Measurements from ENCODE around the gene UMPS.

Gene UMPS

DNA sequence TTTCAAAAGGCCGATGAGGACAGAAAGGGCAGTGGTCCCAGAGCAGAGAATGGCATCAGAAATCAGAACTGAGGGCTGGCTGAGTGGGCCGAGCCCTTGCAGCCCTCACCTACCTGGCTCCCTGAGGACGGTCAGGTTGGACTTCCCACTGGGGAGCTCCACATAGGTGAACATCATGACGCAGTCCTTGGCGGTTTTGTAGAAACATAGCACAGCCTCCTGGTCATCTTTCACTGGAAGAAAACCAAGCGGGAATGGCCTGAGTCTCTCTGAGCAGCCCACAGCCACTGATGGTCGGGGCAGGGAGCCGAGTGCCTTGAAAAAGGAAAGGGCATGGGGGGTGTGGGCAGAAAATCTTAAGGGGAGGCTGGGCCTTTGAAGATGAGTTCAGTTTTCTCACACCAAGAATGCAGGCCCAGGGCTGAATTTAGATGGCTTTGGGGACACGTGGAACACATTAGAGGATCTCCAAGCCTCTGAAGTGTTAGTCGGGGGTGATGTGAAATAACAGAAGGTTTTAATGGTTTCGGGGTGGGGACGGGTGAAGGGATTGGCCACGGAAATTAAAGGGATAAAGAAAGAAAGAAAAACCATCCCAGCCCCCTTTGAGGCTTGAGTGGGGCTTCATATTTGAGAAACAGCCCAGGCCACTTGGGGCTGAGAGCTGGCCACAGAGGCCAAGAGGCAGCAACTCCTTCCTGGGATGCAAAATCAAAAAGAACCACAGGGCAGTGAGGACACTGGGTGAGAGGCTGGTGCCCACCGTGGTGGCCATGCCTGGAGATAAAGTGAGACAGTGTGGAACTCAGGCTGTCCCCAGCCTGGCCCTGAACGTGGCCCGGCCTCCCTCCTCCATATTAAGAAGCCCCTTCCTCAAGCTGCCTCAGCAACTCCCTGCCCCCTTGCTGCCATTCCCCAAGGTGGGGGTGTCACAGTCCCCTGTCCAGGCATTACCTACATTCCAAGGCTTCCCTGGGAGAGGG lies 36.2 kb downstream of the UMPS start:
- no peak for DNase-seq (ENCODE audit: low spot score)
- TF ChIP-seq CTCF (IDR thresholded peaks at IDR 0.05; ENCODE audit: extremely low read depth, insufficient read depth, missing control alignments): no peak
- in situ Hi-C loops (cut with MboI; ENCODE audit: low pct_unique_long_range_greater_than_20kb, low sequenced_read_pairs, unreplicated experiment): loop anchor here (25.0 kb wide), 1 partner anchor 671 kb away; no protein-coding TSS in a partner anchor

GRCh38 chr3:124767264-124767663 lies 37.0 kb downstream of the UMPS start:
- DNase-seq (ENCODE audit: low spot score): no peak
- in situ Hi-C loops (cut with MboI; ENCODE audit: low pct_unique_long_range_greater_than_20kb, low sequenced_read_pairs, unreplicated experiment): loop anchor here (25.0 kb wide), 1 partner anchor 670 kb away; no protein-coding TSS in a partner anchor
- TF ChIP-seq CTCF (IDR thresholded peaks at IDR 0.05; ENCODE audit: extremely low read depth, insufficient read depth, missing control alignments): no peak

- no peak for DNase-seq (ENCODE audit: low spot score)
- TF ChIP-seq CTCF (IDR thresholded peaks at IDR 0.05; ENCODE audit: extremely low read depth, insufficient read depth, missing control alignments): no peak
- in situ Hi-C loops (cut with MboI; ENCODE audit: low pct_unique_long_range_greater_than_20kb, low sequenced_read_pairs, unreplicated experiment): loop anchor here (25.0 kb wide), 1 partner anchor 670 kb away; no protein-coding TSS in a partner anchor
Measured at GRCh38 chr3:124767691-124768090, 37.4 kb downstream of the UMPS start.

- in situ Hi-C loops (cut with MboI; ENCODE audit: low pct_unique_long_range_greater_than_20kb, low sequenced_read_pairs, unreplicated experiment): loop anchor here (25.0 kb wide), 1 partner anchor 668 kb away; no protein-coding TSS in a partner anchor
- peak; percentile 73 for DNase-seq (ENCODE audit: low spot score)
- peak; percentile 66 for TF ChIP-seq CTCF (IDR thresholded peaks at IDR 0.05; ENCODE audit: extremely low read depth, insufficient read depth, missing control alignments)
Measured at GRCh38 chr3:124768812-124769211, 38.6 kb downstream of the UMPS start.

- DNase-seq (ENCODE audit: low spot score): no peak
- in situ Hi-C loops (cut with MboI; ENCODE audit: low pct_unique_long_range_greater_than_20kb, low sequenced_read_pairs, unreplicated experiment): loop anchor here (25.0 kb wide), 1 partner anchor 668 kb away; no protein-coding TSS in a partner anchor
- no peak for TF ChIP-seq CTCF (IDR thresholded peaks at IDR 0.05; ENCODE audit: extremely low read depth, insufficient read depth, missing control alignments)
Measured at GRCh38 chr3:124769462-124769861, 39.2 kb downstream of the UMPS start.

GRCh38 chr3:124770336-124771082 lies 40.3 kb downstream of the UMPS start:
- in situ Hi-C loops (cut with MboI; ENCODE audit: low pct_unique_long_range_greater_than_20kb, low sequenced_read_pairs, unreplicated experiment): loop anchor here (25.0 kb wide), 1 partner anchor 667 kb away; no protein-coding TSS in a partner anchor
- no peak for DNase-seq (ENCODE audit: low spot score)
- TF ChIP-seq CTCF (IDR thresholded peaks at IDR 0.05; ENCODE audit: extremely low read depth, insufficient read depth, missing control alignments): no peak

All from GM13977 (cell line).